GM12865 (cell line): ENCODE results near the gene SEC61A1.

ENCODE experiments used
- DNase-seq: peaks from one replicate; pipeline ENCODE4 v3.0.0; 2010; ENCODE audit warnings: low read depth
- H3K4me3 ChIP-seq: 2 replicates; pipeline ENCODE4 v1.5.1; 2011; ENCODE audit warnings: mild to moderate bottlenecking, low read depth, low read length, control low read depth
- CTCF ChIP-seq: IDR thresholded peaks from 2 replicates; pipeline ENCODE4 v1.5.1; 2011; ENCODE audit warnings: low read length, control low read depth, low read depth, inconsistent platforms; ENCODE audit not compliant: insufficient read depth; ENCODE audit errors: missing control alignments

Gene SEC61A1

GRCh38 chr3:128094295-128095151, 42.3 kb downstream of the SEC61A1 start:
- no peak overlapping the region for H3K4me3 ChIP-seq
- no peak for TF ChIP-seq CTCF
- DNase-seq, result no peak

GRCh38 chr3:128095222-128095703, 43.0 kb downstream of the SEC61A1 start:
- TF ChIP-seq CTCF, result peak; percentile 92
- peak; percentile 80 for DNase-seq
- H3K4me3 ChIP-seq, result no peak overlapping the region

DNA sequence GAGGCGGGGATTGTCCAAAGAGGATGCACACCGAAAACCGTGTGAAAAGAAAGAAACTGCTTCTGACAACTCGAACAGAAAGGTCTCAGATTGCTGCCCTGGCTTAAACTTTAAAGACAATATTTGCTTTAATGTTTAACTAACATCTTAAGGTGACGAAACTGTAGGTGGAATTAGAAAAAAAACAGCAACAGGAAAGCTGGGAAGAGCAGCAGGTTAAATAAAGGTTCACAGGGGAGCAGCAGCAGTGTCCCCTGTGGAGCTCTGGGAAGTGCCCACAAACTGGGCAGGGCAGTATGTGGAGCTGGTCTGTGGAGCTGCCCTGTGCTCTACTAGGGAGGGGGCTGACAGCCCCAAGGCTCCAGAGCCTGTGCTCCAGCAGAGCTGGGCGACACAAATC, 46.0 kb downstream of the SEC61A1 start:
- no peak for TF ChIP-seq CTCF
- DNase-seq, result no peak

GRCh38 chr3:128100161-128100560, 47.9 kb downstream of the SEC61A1 start:
- TF ChIP-seq CTCF, result no peak
- H3K4me3 ChIP-seq, result no peak overlapping the region
- DNase-seq, result no peak

More for the DNA sequence above, 46.0 kb downstream of the SEC61A1 start:
- no peak overlapping the region for H3K4me3 ChIP-seq

DNA sequence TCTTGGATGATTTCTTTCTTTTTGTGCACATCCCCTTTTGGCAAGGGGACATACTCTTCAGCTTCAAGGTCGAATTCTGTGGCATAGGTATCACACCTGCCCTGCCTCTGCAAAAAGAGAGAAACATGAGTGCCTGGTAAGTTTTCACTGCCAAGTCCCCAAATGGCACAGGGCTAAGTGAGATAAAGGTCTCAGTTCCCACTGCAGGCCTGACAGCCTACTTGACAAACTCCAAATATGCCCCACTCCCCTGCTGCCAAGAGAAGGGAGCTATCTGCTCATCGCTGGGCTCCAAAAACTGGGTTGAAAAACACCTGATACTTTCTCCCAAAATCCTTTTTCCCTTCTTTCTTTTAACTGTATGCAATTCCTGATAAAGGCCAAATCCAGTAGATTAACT, 48.4 kb downstream of the SEC61A1 start:
- DNase-seq, result no peak
- TF ChIP-seq CTCF, result no peak
- H3K4me3 ChIP-seq, result no peak overlapping the region

DNA sequence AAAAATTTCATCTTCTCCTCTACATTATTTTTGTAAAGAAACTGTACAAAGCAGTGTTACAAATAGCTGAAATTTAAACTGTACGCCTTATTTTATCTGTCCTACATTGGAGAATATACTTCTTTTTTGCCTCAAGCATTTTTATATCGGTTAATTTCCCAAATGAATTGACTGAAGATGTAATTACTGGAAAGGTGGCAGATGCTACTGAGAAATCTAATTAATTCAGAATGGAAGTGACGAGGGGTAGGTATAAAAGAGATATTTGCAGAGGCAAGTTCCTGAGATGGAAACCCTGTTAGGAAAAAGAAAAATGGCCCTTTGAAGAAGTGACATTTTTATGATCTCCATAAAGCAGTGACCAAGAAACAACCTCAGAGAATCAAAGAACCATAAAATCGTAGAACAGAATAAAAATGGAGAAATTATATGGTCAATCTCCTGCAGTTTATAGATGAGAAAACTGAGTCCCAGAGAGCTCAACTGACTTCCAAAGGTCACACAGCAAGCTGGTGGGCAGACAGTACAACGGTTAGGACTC, 51.0 kb downstream of the SEC61A1 start:
- no peak for TF ChIP-seq CTCF
- no peak for DNase-seq
- H3K4me3 ChIP-seq, result no peak overlapping the region
